HEK293T (cell line): ENCODE results near the gene SMURF1.

Experiments used
- BHLHE40 ChIP-seq: fragments of 450-650 bp; IDR thresholded peaks from 2 replicates; pipeline ENCODE4 v1.6.1; 2016; ENCODE audit warnings: mild to moderate bottlenecking, moderate library complexity, borderline replicate concordance
- FOXA1 ChIP-seq: fragments of 450-650 bp; IDR thresholded peaks from 2 replicates; pipeline ENCODE4 v1.6.1; 2016; ENCODE audit warnings: mild to moderate bottlenecking
- NFRKB ChIP-seq: fragments of 450-650 bp; IDR thresholded peaks from 2 replicates; pipeline ENCODE4 v1.6.1; 2016; ENCODE audit warnings: mild to moderate bottlenecking, moderate library complexity
- PKNOX1 ChIP-seq: fragments of 450-650 bp; IDR thresholded peaks from 2 replicates; pipeline ENCODE4 v1.6.1; 2016
- SP1 ChIP-seq: fragments of 450-650 bp; IDR thresholded peaks from 2 replicates; pipeline ENCODE4 v1.6.1; 2017
- TARDBP ChIP-seq: fragments of 450-650 bp; IDR thresholded peaks from 2 replicates; pipeline ENCODE4 v1.6.1; 2016

GRCh38 chr7:99030457-99030856 lies 113.5 kb downstream of the SMURF1 start:
- TF ChIP-seq PKNOX1 (no peak), BHLHE40 (no peak), TARDBP (no peak), FOXA1 (no peak), SP1 (no peak), NFRKB (no peak)
